ENCODE results near the gene GRIK2.
A peak's percentile ranks its signal among the peaks of the same experiment; 100 is the strongest.

GRIK2 gene

GRCh38 chr6:101585501-101585900 lies 192.0 kb downstream of the GRIK2 start:
- Histone ChIP-seq H3K79me2 (ENCODE audit: control insufficient read depth, insufficient read depth, low read length, poor library complexity) (no peaks in the 10 kb centered on the region), H2BK120ac (ENCODE audit: insufficient read depth, low read length, poor library complexity) (no peak overlapping the region), H3K79me1 (ENCODE audit: low read length) (no peaks in the 10 kb centered on the region), H4K12ac (ENCODE audit: low read depth, low read length) (no peak overlapping the region), H3K27me3 (ENCODE audit: insufficient read depth, low read length) (no peaks in the 10 kb centered on the region), H3K9ac (ENCODE audit: low read length) (no peak overlapping the region), H2BK12ac (ENCODE audit: low read length) (no peak overlapping the region), H3K23ac (ENCODE audit: low read length) (no peak overlapping the region), H2AK5ac (ENCODE audit: low read length) (no peak overlapping the region), H2AFZ (ENCODE audit: insufficient read depth, low read length, poor library complexity) (no peak overlapping the region), H3K4me3 (ENCODE audit: low read depth, low read length) (no peak overlapping the region), H3K4me2 (ENCODE audit: low read length) (no peak overlapping the region), H2BK5ac (ENCODE audit: low read depth, low read length, poor library complexity) (no peak overlapping the region), H3K4ac (ENCODE audit: low read depth, low read length) (no peak overlapping the region), H3K27ac (ENCODE audit: low read depth, low read length) (no peak overlapping the region), H3K14ac (ENCODE audit: low read length) (no peak overlapping the region), H3K18ac (ENCODE audit: low read length) (no peak overlapping the region), H3K9me3 (ENCODE audit: insufficient read depth, low read depth, low read length) (no peaks in the 10 kb centered on the region), H3K36me3 (ENCODE audit: control insufficient read depth in 1 of 2, insufficient read depth in 2 of 2, low read length in 2 of 2) (no peaks in the 10 kb centered on the region), H3K4me1 (ENCODE audit: control insufficient read depth in 1 of 2, insufficient read depth in 2 of 2, low read length in 2 of 2) (no peaks in the 10 kb centered on the region), H4K8ac (ENCODE audit: low read depth, low read length) (no peak overlapping the region), H4K91ac (ENCODE audit: low read depth, low read length) (no peak overlapping the region)
- no peak for DNase-seq

- Histone ChIP-seq H2BK120ac (ENCODE audit: insufficient read depth, low read length, poor library complexity) (no peak overlapping the region), H3K23ac (ENCODE audit: low read length) (no peak overlapping the region), H3K9me3 (ENCODE audit: insufficient read depth, low read depth, low read length) (no peaks in the 10 kb centered on the region), H4K8ac (ENCODE audit: low read depth, low read length) (no peak overlapping the region), H4K12ac (ENCODE audit: low read depth, low read length) (no peak overlapping the region), H3K79me2 (ENCODE audit: control insufficient read depth, insufficient read depth, low read length, poor library complexity) (no peaks in the 10 kb centered on the region), H2BK12ac (ENCODE audit: low read length) (no peak overlapping the region), H3K18ac (ENCODE audit: low read length) (no peak overlapping the region), H3K4me3 (ENCODE audit: low read depth, low read length) (no peak overlapping the region), H3K27ac (ENCODE audit: low read depth, low read length) (no peak overlapping the region), H3K14ac (ENCODE audit: low read length) (no peak overlapping the region), H4K91ac (ENCODE audit: low read depth, low read length) (no peak overlapping the region), H3K27me3 (ENCODE audit: insufficient read depth, low read length) (no peaks in the 10 kb centered on the region), H3K36me3 (ENCODE audit: control insufficient read depth in 1 of 2, insufficient read depth in 2 of 2, low read length in 2 of 2) (no peaks in the 10 kb centered on the region), H2BK5ac (ENCODE audit: low read depth, low read length, poor library complexity) (no peak overlapping the region), H2AFZ (ENCODE audit: insufficient read depth, low read length, poor library complexity) (no peak overlapping the region), H2AK5ac (ENCODE audit: low read length) (no peak overlapping the region), H3K4me1 (ENCODE audit: control insufficient read depth in 1 of 2, insufficient read depth in 2 of 2, low read length in 2 of 2) (no peaks in the 10 kb centered on the region), H3K4me2 (ENCODE audit: low read length) (no peak overlapping the region), H3K79me1 (ENCODE audit: low read length) (no peaks in the 10 kb centered on the region), H3K9ac (ENCODE audit: low read length) (no peak overlapping the region), H3K4ac (ENCODE audit: low read depth, low read length) (no peak overlapping the region)
- WGBS (ENCODE audit: extremely low coverage, insufficient coverage, insufficient read length) = no CpG with 5 or more reads among the region's 3 CpGs
- no peak for DNase-seq
Measured at GRCh38 chr6:101588343-101588742, 194.8 kb downstream of the GRIK2 start.

GRCh38 chr6:101595276-101595675 lies 201.8 kb downstream of the GRIK2 start:
- H3K23ac ChIP-seq (ENCODE audit: low read length) = no peak overlapping the region
- no peak overlapping the region for H2BK5ac ChIP-seq (ENCODE audit: low read depth, low read length, poor library complexity)
- H2AK5ac ChIP-seq (ENCODE audit: low read length) = no peak overlapping the region
- H4K8ac ChIP-seq (ENCODE audit: low read depth, low read length) = no peak overlapping the region
- no peak overlapping the region for H2BK120ac ChIP-seq (ENCODE audit: insufficient read depth, low read length, poor library complexity)
- H3K4me2 ChIP-seq (ENCODE audit: low read length) = no peak overlapping the region
- H3K18ac ChIP-seq (ENCODE audit: low read length) = no peak overlapping the region
- H4K91ac ChIP-seq (ENCODE audit: low read depth, low read length) = no peak overlapping the region
- H3K4me3 ChIP-seq (ENCODE audit: low read depth, low read length) = no peak overlapping the region
- DNase-seq = peak; percentile 26 to 45
- no peaks in the 10 kb centered on the region for H3K36me3 ChIP-seq (ENCODE audit: control insufficient read depth in 1 of 2, insufficient read depth in 2 of 2, low read length in 2 of 2)
- H3K27me3 ChIP-seq (ENCODE audit: insufficient read depth, low read length) = no peaks in the 10 kb centered on the region
- H3K4me1 ChIP-seq (ENCODE audit: control insufficient read depth in 1 of 2, insufficient read depth in 2 of 2, low read length in 2 of 2) = no peaks in the 10 kb centered on the region
- no peaks in the 10 kb centered on the region for H3K79me2 ChIP-seq (ENCODE audit: control insufficient read depth, insufficient read depth, low read length, poor library complexity)
- H3K27ac ChIP-seq (ENCODE audit: low read depth, low read length) = no peak overlapping the region
- no peak overlapping the region for H3K4ac ChIP-seq (ENCODE audit: low read depth, low read length)
- H3K14ac ChIP-seq (ENCODE audit: low read length) = no peak overlapping the region
- no peak overlapping the region for H2BK12ac ChIP-seq (ENCODE audit: low read length)
- no peak overlapping the region for H4K12ac ChIP-seq (ENCODE audit: low read depth, low read length)
- no peak overlapping the region for H3K9ac ChIP-seq (ENCODE audit: low read length)
- H3K79me1 ChIP-seq (ENCODE audit: low read length) = no peaks in the 10 kb centered on the region
- H3K9me3 ChIP-seq (ENCODE audit: insufficient read depth, low read depth, low read length) = no peaks in the 10 kb centered on the region
- no peak overlapping the region for H2AFZ ChIP-seq (ENCODE audit: insufficient read depth, low read length, poor library complexity)

- Histone ChIP-seq H2AK5ac (ENCODE audit: low read length) (no peak overlapping the region), H3K79me2 (ENCODE audit: control insufficient read depth, insufficient read depth, low read length, poor library complexity) (no peaks in the 10 kb centered on the region), H2BK12ac (ENCODE audit: low read length) (no peak overlapping the region), H2BK5ac (ENCODE audit: low read depth, low read length, poor library complexity) (no peak overlapping the region), H3K79me1 (ENCODE audit: low read length) (no peaks in the 10 kb centered on the region), H3K27me3 (ENCODE audit: insufficient read depth, low read length) (no peaks in the 10 kb centered on the region), H4K8ac (ENCODE audit: low read depth, low read length) (no peak overlapping the region), H3K9ac (ENCODE audit: low read length) (no peak overlapping the region), H3K23ac (ENCODE audit: low read length) (no peak overlapping the region), H3K4me2 (ENCODE audit: low read length) (no peak overlapping the region), H3K14ac (ENCODE audit: low read length) (no peak overlapping the region), H3K4me3 (ENCODE audit: low read depth, low read length) (no peak overlapping the region), H3K4ac (ENCODE audit: low read depth, low read length) (no peak overlapping the region), H4K91ac (ENCODE audit: low read depth, low read length) (no peak overlapping the region), H2AFZ (ENCODE audit: insufficient read depth, low read length, poor library complexity) (no peak overlapping the region), H3K9me3 (ENCODE audit: insufficient read depth, low read depth, low read length) (no peaks in the 10 kb centered on the region), H4K12ac (ENCODE audit: low read depth, low read length) (no peak overlapping the region), H3K36me3 (ENCODE audit: control insufficient read depth in 1 of 2, insufficient read depth in 2 of 2, low read length in 2 of 2) (no peaks in the 10 kb centered on the region), H3K4me1 (ENCODE audit: control insufficient read depth in 1 of 2, insufficient read depth in 2 of 2, low read length in 2 of 2) (no peaks in the 10 kb centered on the region), H3K18ac (ENCODE audit: low read length) (no peak overlapping the region), H2BK120ac (ENCODE audit: insufficient read depth, low read length, poor library complexity) (no peak overlapping the region), H3K27ac (ENCODE audit: low read depth, low read length) (no peak overlapping the region)
- DNase-seq = peak; percentile 78 to 81
- no CpG with 5 or more reads among the region's 4 CpGs for WGBS (ENCODE audit: extremely low coverage, insufficient coverage, insufficient read length)
Measured at GRCh38 chr6:101597693-101598092, 204.2 kb downstream of the GRIK2 start.

- Histone ChIP-seq H3K9me3 (ENCODE audit: insufficient read depth, low read depth, low read length) (no peaks in the 10 kb centered on the region), H3K18ac (ENCODE audit: low read length) (no peak overlapping the region), H3K9ac (ENCODE audit: low read length) (no peak overlapping the region), H3K4me1 (ENCODE audit: control insufficient read depth in 1 of 2, insufficient read depth in 2 of 2, low read length in 2 of 2) (no peaks in the 10 kb centered on the region), H3K4me3 (ENCODE audit: low read depth, low read length) (no peak overlapping the region), H3K4ac (ENCODE audit: low read depth, low read length) (no peak overlapping the region), H4K12ac (ENCODE audit: low read depth, low read length) (no peak overlapping the region), H3K4me2 (ENCODE audit: low read length) (no peak overlapping the region), H2BK12ac (ENCODE audit: low read length) (no peak overlapping the region), H2BK120ac (ENCODE audit: insufficient read depth, low read length, poor library complexity) (no peak overlapping the region), H2AK5ac (ENCODE audit: low read length) (no peak overlapping the region), H3K79me1 (ENCODE audit: low read length) (no peaks in the 10 kb centered on the region), H2BK5ac (ENCODE audit: low read depth, low read length, poor library complexity) (no peak overlapping the region), H3K14ac (ENCODE audit: low read length) (no peak overlapping the region), H4K8ac (ENCODE audit: low read depth, low read length) (no peak overlapping the region), H2AFZ (ENCODE audit: insufficient read depth, low read length, poor library complexity) (no peak overlapping the region), H3K23ac (ENCODE audit: low read length) (no peak overlapping the region), H3K36me3 (ENCODE audit: control insufficient read depth in 1 of 2, insufficient read depth in 2 of 2, low read length in 2 of 2) (no peaks in the 10 kb centered on the region), H3K27ac (ENCODE audit: low read depth, low read length) (no peak overlapping the region), H3K79me2 (ENCODE audit: control insufficient read depth, insufficient read depth, low read length, poor library complexity) (no peaks in the 10 kb centered on the region), H4K91ac (ENCODE audit: low read depth, low read length) (no peak overlapping the region), H3K27me3 (ENCODE audit: insufficient read depth, low read length) (no peaks in the 10 kb centered on the region)
- WGBS (ENCODE audit: extremely low coverage, insufficient coverage, insufficient read length) = 100% methylated on average over 2 of the region's 5 CpGs
- DNase-seq = no peak
Measured at GRCh38 chr6:101605426-101605825, 211.9 kb downstream of the GRIK2 start.

All from trophoblast cell (in vitro differentiated cells and primary cell).